HG02981 (cell line): Measurements from ENCODE around the gene PDPK1.
"Not testable (repeated sequence)": the region's sequence is repeated elsewhere in the genome, so short reads cannot be mapped to it uniquely, and the experiment has no call there.

ENCODE experiments used
- ATAC-seq: cut with Tn5 transposase; IDR thresholded peaks from one replicate; pipeline ENCODE4 v1.9.1; 2021; ENCODE audit warnings: mild to moderate bottlenecking, moderate library complexity; ENCODE audit not compliant: unreplicated experiment

PDPK1 gene

GRCh38 chr16:2520784-2521531 lies 16.9 kb upstream of the PDPK1 start:
- peak; percentile 36 for ATAC-seq

- ATAC-seq, result no peak
Observed at GRCh38 chr16:2523801-2524231, 14.0 kb upstream of the PDPK1 start.

- ATAC-seq, result no peak
Observed at GRCh38 chr16:2524339-2524938, 13.4 kb upstream of the PDPK1 start.

GRCh38 chr16:2526135-2526534 lies 11.7 kb upstream of the PDPK1 start:
- no peak for ATAC-seq

GRCh38 chr16:2527071-2527783 lies 10.6 kb upstream of the PDPK1 start:
- no peak for ATAC-seq

GRCh38 chr16:2527784-2528100 lies 10.1 kb upstream of the PDPK1 start:
- no peak for ATAC-seq

- ATAC-seq, result no peak
Observed at GRCh38 chr16:2528161-2529060, 9.4 kb upstream of the PDPK1 start.

- ATAC-seq, result no peak
Observed at GRCh38 chr16:2529061-2529931, 8.5 kb upstream of the PDPK1 start.

GRCh38 chr16:2529961-2530628 lies 7.7 kb upstream of the PDPK1 start:
- no peak for ATAC-seq

- ATAC-seq, result no peak
Observed at GRCh38 chr16:2530629-2531318, 7.0 kb upstream of the PDPK1 start.

GRCh38 chr16:2531371-2531695 lies 6.5 kb upstream of the PDPK1 start, which contains the start of gene CEMP1:
TSS of gene CEMP1 (minus strand) at chr16:2531408. CDS start at chr16:2531073, 335 bp downstream.
- ATAC-seq, result no peak

- ATAC-seq, result peak; percentile 79
Observed at GRCh38 chr16:2531696-2532493, 5.9 kb upstream of the PDPK1 start.

GRCh38 chr16:2532494-2533141 lies 5.2 kb upstream of the PDPK1 start:
- no peak for ATAC-seq

- not testable (repeated sequence) for ATAC-seq
Observed at GRCh38 chr16:2533142-2533755, 4.6 kb upstream of the PDPK1 start.

GRCh38 chr16:2533912-2534311 lies 3.9 kb upstream of the PDPK1 start:
- no peak for ATAC-seq

GRCh38 chr16:2534335-2534734 lies 3.5 kb upstream of the PDPK1 start:
- ATAC-seq, result not testable (repeated sequence)

GRCh38 chr16:2535625-2536013 lies 2.2 kb upstream of the PDPK1 start:
- no peak for ATAC-seq
